Gastroesophageal sphincter (tissue), 3 donors: Measurements from ENCODE around the gene BSPRY.

Experiments
- CTCF ChIP-seq, 4 experiments: fragments of 200-600 bp in 2 of 4; fragments of 450-650 bp in 2 of 4; sonication (generic) in 1 of 4; IDR thresholded peaks; one replicate each; pipeline ENCODE4 v1.5.1; 2017 to 2019; ENCODE audit warnings: antibody characterized with exemption in 4 of 4, mild to moderate bottlenecking in 2 of 4, moderate library complexity in 2 of 4
- POLR2A ChIP-seq, 2 donors: fragments of 450-650 bp; IDR thresholded peaks; one replicate each; pipeline ENCODE4 v1.6.1; 2017; ENCODE audit warnings: antibody characterized with exemption in 2 of 2, mild to moderate bottlenecking in 2 of 2, moderate library complexity in 1 of 2

- TF ChIP-seq POLR2A (IDR thresholded peaks at IDR 0.05) (no peak), CTCF (IDR thresholded peaks at IDR 0.05) (no peak)
Measured at GRCh38 chr9:113393281-113393680, 43.9 kb downstream of the BSPRY start.
